ENCODE measurements around the gene C2CD3.

The C2CD3 gene

DNA sequence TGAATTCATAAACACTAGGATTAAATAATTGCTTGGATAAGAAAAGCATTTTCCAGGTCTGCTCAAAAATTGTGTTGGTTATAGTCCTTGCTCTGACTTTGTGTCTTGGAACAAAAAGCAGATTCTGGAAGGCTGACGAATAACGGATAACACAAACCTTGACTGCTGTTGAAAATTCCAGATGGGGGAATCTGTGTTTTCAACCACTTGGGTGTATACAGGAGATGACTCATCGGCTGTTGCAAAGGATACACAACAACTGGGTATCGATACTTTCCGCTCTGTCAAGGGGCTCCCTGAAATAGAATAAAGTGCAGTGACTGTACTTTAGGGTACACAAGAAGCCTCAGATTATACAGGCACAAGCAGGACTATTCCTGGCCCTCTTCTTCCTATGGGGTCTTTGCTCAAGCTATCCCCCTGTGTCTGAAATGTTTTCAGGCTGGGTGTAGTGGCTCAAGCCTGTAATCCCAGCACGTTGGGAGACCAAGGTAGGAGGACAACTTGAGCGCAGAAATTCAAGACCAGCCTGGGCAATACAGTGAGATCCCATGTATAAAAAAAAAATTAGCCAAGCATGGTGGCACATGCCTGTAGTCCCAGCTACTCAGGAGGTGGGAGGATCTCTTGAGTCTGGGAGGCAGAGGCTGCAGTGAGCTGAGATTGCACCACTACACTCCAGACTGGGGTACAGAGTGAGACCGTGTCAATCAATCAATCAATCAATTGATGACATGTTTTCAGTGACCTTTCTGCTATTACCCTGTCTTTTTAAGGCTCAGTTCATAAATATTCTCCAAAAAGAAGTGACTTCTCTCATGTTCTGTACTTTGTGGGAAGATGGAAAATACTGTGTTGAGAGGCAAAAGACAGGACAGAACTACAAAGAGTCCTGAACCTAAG, 113.3 kb downstream of the C2CD3 start:
- no peak for DNase-seq

DNA sequence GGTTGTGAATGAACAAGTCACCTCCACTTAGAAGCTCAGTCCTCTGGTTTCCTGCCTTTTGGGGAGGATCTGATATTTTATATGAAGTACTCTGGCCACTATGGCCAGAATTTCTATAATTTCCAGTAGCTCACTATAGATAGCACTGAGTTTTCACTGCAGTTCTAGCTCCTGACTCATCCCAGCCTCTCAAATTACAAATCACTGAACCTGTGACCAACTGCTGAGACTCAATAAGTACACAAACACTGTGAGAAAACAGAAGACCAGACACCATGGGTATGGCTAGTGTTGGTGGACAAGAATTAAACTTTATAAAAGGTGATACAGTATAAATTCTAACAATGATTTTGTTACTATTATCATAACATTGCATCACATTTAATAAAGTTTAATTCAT, 114.9 kb downstream of the C2CD3 start:
- DNase-seq, result no peak

DNA sequence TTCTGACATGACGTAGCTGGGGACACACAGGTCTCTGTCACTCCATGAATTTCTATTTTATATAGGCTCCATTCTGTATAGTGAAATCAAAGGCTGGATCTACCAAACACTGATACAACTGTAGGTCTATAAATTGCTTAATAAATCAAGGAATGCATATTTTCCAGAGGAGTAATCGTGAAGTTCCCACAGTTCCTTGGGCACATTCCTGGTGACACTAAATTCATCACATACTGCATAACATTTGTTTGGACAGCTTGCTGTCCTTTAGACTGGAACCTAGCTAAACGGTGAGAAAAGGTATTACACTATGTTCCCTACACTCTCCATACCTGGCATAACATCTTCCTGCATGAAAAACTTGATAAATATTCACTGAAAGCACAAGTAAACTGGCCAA, 120.3 kb downstream of the C2CD3 start:
- no peak for DNase-seq

DNA sequence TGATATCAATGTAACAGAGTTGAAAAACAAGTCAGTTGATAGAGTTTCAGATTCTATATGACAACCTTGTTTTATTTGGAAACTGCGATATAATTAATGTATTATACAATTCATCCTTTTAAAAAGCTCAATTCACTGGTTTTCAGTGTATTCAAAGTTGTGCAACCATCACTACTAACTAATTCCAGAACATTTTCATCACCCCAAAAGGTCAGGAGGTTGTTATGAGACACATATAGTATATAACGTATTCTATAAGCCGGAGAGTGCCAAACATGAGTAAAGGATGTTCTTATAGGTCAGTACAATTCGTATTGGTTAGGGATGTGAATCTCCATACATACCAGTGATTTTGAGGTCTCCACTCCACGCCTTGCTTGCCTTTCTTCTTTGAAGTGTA, 121.8 kb downstream of the C2CD3 start:
- DNase-seq, result no peak

DNA sequence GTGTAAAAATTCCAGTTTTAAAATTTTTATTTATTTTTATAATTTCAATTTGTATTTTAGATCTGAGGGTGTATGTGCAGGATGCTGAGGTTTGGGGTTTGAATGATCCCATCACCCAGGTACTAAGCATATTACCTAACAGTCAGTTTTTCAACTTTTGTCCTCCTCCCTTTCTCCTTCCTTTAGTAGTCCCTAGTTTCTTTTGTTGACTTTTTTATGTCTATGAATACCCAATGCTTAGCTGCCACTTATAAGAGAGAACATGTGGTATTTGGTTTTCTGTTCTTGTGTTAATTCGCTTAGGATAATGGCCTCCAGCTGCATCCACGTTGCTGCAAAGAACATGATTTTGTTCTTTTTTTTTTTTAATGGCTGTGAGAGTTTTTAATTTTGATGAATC, 126.3 kb downstream of the C2CD3 start:
- no peak for DNase-seq

GRCh38 chr11:74043450-74043849, 127.4 kb downstream of the C2CD3 start:
- DNase-seq, result no peak

- no peak for DNase-seq
Observed at GRCh38 chr11:74037309-74037708, 133.5 kb downstream of the C2CD3 start.

DNA sequence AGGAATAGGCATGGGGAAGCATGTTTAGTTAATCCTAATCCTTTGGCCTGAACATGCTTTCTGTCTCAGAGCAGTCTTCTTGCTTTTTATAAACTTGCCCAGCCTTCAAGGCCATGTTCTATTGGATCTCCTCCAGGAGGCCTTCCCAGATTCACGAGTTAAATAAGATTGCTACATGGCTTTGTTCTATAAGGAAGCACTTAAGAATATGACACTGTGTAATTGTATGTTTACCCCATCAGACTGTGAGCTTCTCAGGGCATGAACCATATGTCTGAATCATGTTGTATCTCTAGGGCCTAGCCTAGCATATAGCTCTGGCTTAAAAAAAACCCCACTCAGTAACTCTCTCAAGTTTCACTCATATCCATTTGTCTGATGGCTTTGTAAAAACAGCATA, 135.5 kb downstream of the C2CD3 start:
- DNase-seq, result no peak

DNA sequence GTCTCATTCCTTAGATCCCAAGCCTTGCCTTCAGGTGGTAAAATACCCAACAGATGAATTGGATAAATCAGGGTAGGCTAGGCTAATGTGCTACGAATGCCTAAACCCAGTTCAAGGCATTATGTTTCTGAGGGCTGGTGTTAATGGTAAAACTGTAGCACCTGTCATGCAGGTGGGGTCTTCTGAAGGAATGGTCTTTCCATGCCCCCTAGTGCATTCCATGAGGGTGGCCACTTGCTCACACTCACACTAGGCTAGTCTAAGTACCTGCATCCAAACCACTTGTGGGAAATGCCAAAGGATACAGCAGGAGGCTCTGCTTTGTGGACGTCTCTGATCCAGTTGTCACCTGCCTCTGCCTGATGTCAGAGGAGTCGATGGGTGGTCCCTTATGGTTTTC, 137.8 kb downstream of the C2CD3 start:
- DNase-seq, result no peak

DNA sequence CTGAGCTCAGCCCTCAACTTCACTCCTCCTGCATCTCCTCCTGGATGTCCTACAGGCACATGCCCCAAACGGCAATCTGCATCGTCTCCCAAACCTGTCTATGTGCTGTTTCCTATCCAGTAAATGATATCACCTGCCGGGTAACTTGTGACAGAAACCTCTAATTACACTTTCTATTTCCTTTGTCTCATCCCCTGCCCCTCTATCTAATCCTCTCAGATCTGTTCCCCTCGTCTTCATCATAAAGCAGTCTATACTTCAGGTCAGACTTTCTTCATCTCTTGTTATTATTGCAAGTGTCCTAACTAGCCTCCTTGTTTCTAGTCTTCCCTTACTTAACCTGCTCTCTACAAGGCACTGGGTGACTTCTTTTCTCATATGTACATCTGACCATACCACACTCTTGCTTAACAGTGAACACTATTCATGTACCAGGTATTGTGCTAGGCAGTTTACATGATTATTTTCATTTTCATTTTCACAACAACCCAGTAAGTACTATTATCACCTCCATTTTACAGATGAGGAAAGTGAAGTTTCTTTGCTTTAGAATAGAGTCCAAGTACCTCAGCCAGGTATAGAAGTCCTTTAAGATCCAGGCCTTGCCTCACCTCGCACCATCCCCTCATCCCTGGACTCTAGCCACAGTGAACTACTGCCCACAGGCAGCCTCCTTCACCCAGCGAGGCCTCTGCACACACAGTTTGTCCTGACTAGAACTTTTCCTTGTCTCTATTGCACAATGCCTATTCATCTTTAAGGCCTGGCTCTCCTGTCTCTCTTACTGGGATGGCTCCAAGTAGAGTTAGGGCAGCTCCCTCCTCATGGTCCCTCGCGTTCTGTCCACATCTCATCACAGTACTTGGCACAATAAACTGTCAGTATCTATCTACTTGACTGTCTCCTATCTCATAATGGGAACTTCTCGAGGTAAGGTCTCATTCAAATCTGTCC, 139.8 kb downstream of the C2CD3 start:
- no peak for DNase-seq

GRCh38 chr11:74025467-74026166, 145.2 kb downstream of the C2CD3 start:
- no peak for DNase-seq

- DNase-seq, result no peak
Observed at GRCh38 chr11:74024261-74025029, 146.4 kb downstream of the C2CD3 start.

DNA sequence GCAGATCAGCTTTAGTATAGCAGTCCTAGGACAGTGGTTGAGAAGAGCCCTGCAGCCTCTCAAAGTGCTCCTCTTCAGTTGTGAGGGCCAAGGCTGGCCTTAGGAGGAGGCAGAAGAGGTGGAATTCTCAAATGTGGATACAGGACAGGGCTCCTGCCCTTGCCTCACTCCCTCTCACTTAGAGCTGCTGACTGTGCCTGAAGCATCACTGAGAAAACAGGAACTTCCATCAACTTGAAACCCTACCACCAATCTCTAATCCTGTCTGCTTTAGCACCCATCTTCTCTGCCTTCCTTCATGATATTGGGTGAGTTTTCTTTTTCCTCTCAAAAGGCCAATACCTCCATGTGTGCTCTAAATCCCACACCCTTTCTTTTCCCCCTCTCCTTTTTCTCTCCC, 147.5 kb downstream of the C2CD3 start:
- DNase-seq, result no peak

DNA sequence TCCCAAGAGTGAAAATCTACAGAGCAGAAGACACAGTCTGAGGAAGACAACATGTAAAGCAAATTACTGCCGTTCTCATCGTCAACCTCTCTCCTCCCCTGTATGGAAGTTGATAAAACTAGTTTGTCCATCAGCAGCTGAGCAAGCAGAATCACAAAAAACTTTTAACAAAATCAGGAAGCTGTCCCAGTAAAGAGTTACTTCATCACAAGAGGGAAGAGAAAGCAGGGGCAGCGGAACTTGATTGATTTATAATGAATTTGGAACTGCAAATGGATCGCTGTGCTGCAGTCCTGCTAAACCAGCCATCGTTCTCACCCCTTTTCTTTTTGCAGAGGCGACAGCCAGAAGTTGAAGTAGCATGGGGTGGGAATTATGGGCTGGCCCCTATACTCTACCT, 148.3 kb downstream of the C2CD3 start:
- DNase-seq, result peak; percentile 17

DNA sequence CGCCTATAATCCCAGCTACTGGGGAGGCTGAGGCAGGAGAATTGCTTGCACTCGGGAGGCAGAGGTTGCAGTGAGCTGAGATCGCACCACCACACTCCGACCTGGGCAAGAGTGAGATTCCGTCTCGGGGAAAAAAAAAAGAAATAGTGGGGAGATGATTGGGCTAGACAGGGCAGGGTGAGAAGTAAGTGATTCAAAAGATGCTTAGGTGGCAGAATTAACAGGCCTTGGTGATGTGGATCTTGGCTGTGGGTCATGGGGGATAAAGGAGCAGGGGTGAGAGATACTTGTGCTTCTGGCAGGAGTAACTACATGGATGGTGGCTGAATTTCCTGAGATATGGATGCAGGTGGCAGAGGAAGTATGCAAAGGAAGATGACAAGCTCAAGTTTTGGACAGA, 148.8 kb downstream of the C2CD3 start:
- no peak for DNase-seq

DNA sequence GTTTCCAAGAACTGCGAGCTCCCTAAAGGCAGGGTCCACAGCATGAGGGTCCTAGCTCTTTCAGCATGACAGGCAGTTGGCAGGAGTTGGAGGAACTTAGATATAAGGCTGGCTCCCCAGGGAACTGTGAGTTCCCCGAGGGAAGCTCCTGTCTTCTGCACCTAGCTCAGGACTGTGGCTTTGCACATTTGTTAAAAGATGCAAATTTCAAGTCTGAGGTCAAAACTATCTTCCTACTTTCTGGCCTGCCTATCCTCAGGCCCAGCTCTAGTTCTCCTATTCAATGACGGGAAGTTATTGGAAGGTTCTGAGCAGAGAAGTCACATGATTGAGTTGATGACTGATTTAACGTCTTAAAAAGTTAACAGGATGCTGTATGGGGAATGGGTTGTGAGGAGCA, 150.3 kb downstream of the C2CD3 start:
- no peak for DNase-seq

DNA sequence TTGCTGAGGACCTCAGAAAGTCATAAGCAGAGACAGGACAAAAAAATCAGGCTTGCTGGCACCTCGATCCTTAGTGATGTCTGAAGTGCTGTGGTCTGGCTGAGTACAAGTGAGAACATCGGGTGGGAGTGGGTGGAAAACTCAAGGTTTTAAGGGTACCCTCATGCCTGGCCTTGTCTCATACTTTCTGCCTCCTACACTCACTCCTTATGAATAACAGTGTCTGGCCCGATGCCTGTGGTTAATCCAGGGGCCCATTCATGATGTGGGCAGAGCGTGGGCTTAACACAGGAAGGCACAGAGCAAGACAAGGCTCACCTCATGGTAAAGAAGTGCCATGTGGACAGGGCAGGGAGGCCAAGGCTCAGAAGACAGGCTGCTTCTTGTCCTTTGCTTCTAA, 150.9 kb downstream of the C2CD3 start:
- no peak for DNase-seq

GRCh38 chr11:74019104-74019738, 151.6 kb downstream of the C2CD3 start:
- DNase-seq, result no peak

DNA sequence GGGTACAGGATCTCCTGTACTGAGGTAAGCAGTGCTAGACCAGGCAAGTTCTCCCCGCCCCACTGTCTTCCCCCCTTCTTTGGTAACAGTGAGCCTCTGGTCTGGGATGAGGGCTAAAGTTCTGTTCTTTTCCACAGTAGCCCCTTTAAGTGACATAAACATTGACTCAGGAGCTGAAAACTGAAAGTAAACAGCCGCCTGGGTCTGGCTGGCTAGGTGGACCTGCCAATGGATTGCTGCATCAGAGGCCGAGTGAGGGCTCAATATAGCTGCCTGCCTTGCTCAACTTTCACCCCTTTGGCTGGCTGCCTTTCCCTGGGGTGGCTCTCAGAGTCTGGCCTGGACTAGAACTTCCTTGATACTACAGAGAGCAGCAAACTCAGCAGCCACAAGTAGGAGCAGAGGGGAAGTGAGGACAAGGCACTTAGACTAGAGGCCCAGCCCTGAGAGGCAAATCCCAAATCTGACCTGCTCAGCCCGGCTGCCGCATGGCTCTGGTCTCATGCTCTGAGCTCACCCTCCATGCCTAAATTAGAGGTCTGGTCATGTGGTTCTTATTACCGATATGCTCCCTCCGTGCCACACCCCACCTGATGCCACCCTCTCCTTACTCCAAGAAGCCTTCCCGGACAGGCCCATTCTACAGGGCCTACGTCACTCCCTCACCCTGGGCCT, 152.3 kb downstream of the C2CD3 start:
- DNase-seq, result peak; percentile 43

DNA sequence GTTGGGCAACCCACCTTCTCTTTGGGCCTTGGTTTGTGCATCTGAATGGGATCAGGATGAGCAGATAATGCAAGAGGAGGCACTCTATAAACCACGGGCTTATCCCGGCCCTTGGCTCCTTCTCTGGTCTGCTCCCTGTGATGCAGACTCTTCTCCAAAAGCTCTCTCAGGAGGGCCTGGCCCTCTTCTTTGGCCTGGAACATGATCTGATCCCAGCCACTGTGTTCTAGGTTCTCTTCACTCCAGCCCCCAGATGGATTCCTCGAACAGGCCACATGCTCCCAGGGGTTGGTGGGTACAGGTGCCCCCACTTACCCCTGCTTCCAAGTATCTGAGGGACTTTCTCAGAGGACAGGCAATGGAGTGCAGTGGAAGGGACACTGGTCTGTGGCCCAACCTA, 153.2 kb downstream of the C2CD3 start:
- DNase-seq, result no peak

Data from midbrain (tissue), 1 donor.